Neural cell (in vitro differentiated cells): ENCODE measurements around the gene CACNA1D. TPM values are rescaled to one million over a fixed set of nuclear protein-coding genes. Genes with fewer than 3 reads are reported as not detected.

Experiments
- H2AFZ ChIP-seq: fragments of 200-600, 300-800 bp; sonication (generic), shearing (Covaris generic); 2 replicates; pipeline ENCODE4 v1.6.0; 2014; ENCODE audit warnings: low read depth, mild to moderate bottlenecking, antibody characterized with exemption, low read length, moderate library complexity
- H3F3A ChIP-seq: fragments of 200-600 bp; shearing (Covaris generic); 2 replicates; pipeline ENCODE4 v1.6.1; 2016; ENCODE audit warnings: mild to moderate bottlenecking, moderate library complexity, mixed read lengths, antibody characterized with exemption, low read length; ENCODE audit not compliant: insufficient read depth, poor library complexity, severe bottlenecking
- H3K27ac ChIP-seq: fragments of 200-600, 300-800 bp; sonication (generic), shearing (Covaris generic); 2 replicates; pipeline ENCODE4 v1.5.1; 2014; ENCODE audit warnings: mild to moderate bottlenecking, low read length, moderate library complexity
- H3K27me3 ChIP-seq: fragments of 300-800, 200-600 bp; sonication (generic), shearing (Covaris generic); 2 replicates; pipeline ENCODE4 v1.6.0; 2014; ENCODE audit warnings: mild to moderate bottlenecking, low read depth, low read length, moderate library complexity; ENCODE audit not compliant: insufficient read depth
- H3K36me3 ChIP-seq: fragments of 300-800, 200-600 bp; sonication (generic), shearing (Covaris generic); 2 replicates; pipeline ENCODE4 v1.5.1; 2014; ENCODE audit warnings: mild to moderate bottlenecking, antibody characterized with exemption, low read length, moderate library complexity; ENCODE audit not compliant: insufficient read depth
- H3K4me2 ChIP-seq: fragments of 300-800, 200-600 bp; sonication (generic), shearing (Covaris generic); 2 replicates; pipeline ENCODE4 v1.6.0; 2014; ENCODE audit warnings: mild to moderate bottlenecking, low read length
- H3K4me3 ChIP-seq: fragments of 300-800, 200-600 bp; sonication (generic), shearing (Covaris generic); 2 replicates; pipeline ENCODE4 v1.5.1; 2014; ENCODE audit warnings: mild to moderate bottlenecking, low read length, moderate library complexity
- H3K79me2 ChIP-seq: fragments of 200-600 bp; shearing (Covaris generic); replicated peaks from 2 replicates; pipeline ENCODE4 v1.6.0; 2014; ENCODE audit warnings: mild to moderate bottlenecking, low read length, moderate library complexity; ENCODE audit not compliant: insufficient read depth
- H3K9ac ChIP-seq: fragments of 300-800, 200-600 bp; sonication (generic), shearing (Covaris generic); 2 replicates; pipeline ENCODE4 v1.6.1; 2016; ENCODE audit warnings: mild to moderate bottlenecking, low read length, mixed read lengths
- H3K9me2 ChIP-seq: fragments of 200-600 bp; shearing (Covaris generic); 2 replicates; pipeline ENCODE4 v1.6.1; 2016; ENCODE audit warnings: mild to moderate bottlenecking, low read length, mixed read lengths; ENCODE audit not compliant: insufficient read depth
- H3K9me3 ChIP-seq: fragments of 200-600, 300-800 bp; sonication (generic), shearing (Covaris generic); 2 replicates; pipeline ENCODE4 v1.6.1; 2016; ENCODE audit warnings: mild to moderate bottlenecking, mixed run types, low read length, moderate library complexity, mixed read lengths
- H4K20me1 ChIP-seq: fragments of 200-600 bp; shearing (Covaris generic); 2 replicates; pipeline ENCODE4 v1.6.1; 2016; ENCODE audit warnings: mild to moderate bottlenecking, mixed run types; ENCODE audit not compliant: insufficient read depth
- EP300 ChIP-seq: fragments of 450-650 bp; conservative IDR thresholded peaks from 2 replicates; pipeline ENCODE4 v1.6.1; 2014; ENCODE audit warnings: antibody characterized with exemption, mild to moderate bottlenecking, moderate library complexity; ENCODE audit not compliant: poor library complexity, severe bottlenecking
- EZH2 ChIP-seq: fragments of 200-600, 300-800 bp; shearing (Covaris generic), sonication (generic); IDR thresholded peaks from 2 replicates; pipeline ENCODE4 v1.6.1; 2014; ENCODE audit warnings: antibody characterized with exemption, low read length, borderline replicate concordance, mild to moderate bottlenecking; ENCODE audit not compliant: insufficient read depth, poor library complexity, severe bottlenecking
- MXI1 ChIP-seq: fragments of 450-650 bp; conservative IDR thresholded peaks from 2 replicates; pipeline ENCODE4 v1.6.1; 2014; ENCODE audit warnings: antibody characterized with exemption, mild to moderate bottlenecking; ENCODE audit not compliant: poor library complexity, severe bottlenecking
- POLR2AphosphoS5 ChIP-seq: IDR thresholded peaks from 2 replicates; pipeline ENCODE4 v1.6.1; 2012
- RAD21 ChIP-seq: fragments of 450-650 bp; conservative IDR thresholded peaks from 2 replicates; pipeline ENCODE4 v1.6.1; 2014; ENCODE audit warnings: antibody characterized with exemption, mild to moderate bottlenecking, moderate library complexity
- TAF1 ChIP-seq: IDR thresholded peaks from 2 replicates; pipeline ENCODE4 v1.6.1; 2012; ENCODE audit warnings: low read depth
- polyA plus RNA-seq: library from polyadenylated mRNA; depleted of rRNA; stranded (reverse); fragments of >200 nt; gene quantifications from 2 replicates; pipeline ENCODE4 v1.2.3, GENCODE V29; 2014
- TF ChIP-seq, protein P1 (sequence below): IDR thresholded peaks from 2 replicates; pipeline ENCODE4 v1.6.1; 2012; ENCODE audit warnings: borderline replicate concordance
- TF ChIP-seq, protein P2 (sequence below): fragments of 450-650 bp; IDR thresholded peaks from 2 replicates; pipeline ENCODE4 v1.5.1; 2014; ENCODE audit warnings: antibody characterized with exemption, mild to moderate bottlenecking, moderate library complexity; ENCODE audit not compliant: poor library complexity, severe bottlenecking

CACNA1D gene
- polyA plus RNA-seq, 1 donor from 2014 or later: 22.5 TPM

DNA sequence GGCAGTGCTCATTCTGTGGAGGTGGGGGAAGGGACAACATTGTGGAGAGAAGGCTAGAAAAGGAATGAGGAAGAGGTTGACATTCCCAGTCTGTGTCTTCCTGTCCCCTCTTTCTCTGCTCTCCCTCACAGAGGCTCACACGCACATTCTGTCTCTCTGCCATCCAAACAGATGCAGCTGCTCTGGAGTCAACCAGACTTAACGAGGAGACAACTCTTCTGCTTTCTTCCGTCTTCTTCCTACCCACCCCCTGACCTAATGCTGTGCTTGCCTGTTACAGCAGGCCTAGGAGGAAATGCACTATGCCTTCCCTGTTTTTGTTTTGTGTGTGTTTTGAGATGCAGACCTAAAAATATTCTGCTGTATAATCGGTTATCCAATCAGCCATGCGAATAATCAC is 121.9 kb downstream of the CACNA1D start:
- Histone ChIP-seq H3K79me2 (no peaks in the 10 kb centered on the region), H3K36me3 (no peaks in the 10 kb centered on the region), H3K27ac (no peak overlapping the region), H3K27me3 (no peaks in the 10 kb centered on the region), H4K20me1 (no peaks in the 10 kb centered on the region), H3K4me2 (no peak overlapping the region), H3K4me3 (no peak overlapping the region), H3K9ac (no peak overlapping the region), H3K9me2 (no peaks in the 10 kb centered on the region), H3F3A (no peaks in the 10 kb centered on the region), H3K9me3 (no peaks in the 10 kb centered on the region), H2AFZ (no peak overlapping the region)
- no peak for TF ChIP-seq EZH2

DNA sequence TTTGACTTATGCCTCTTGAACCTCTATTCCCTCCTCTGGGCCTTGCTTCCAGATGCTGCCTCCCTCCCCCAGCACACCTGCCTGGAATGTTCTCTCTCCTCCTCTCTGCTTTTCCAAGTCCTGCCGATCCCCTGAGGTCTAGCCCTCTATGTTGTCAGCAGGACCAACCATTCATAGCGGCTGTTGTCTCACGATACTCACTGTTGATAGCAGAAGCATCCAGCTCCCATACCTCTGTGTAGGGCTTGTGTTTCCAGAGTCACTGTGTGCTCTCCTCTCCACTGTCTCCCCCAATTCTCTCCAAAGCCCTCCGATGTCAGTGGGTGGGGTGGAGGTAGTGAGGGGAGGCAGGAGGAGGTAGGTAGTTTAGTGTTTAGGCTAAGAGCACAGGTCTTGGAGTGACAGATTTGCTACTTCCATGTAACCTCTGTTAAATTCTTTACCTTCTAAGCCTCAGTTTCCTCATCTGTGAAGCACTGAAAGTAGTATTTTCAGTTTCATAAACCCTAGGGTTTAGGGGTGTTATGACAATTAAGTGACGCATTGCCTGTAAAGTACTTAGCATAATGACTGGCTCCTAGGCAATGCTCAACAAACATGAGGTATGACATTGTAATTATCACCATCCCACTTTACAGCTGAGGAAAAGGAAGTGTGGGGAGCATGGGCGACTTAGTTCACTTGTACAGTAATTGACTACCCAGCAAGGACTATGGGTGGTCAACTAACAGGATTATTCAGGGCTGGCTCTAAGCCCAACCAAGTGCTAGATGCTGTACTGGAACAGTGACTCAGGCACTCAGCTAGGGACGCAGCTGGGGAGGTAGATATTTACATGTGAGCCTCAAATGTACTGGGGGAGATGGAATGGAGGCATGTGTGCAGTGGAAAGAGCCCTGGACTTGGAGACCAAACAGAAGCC is 122.8 kb downstream of the CACNA1D start:
- Histone ChIP-seq H3K27me3 (no peaks in the 10 kb centered on the region), H3K4me3 (no peak overlapping the region), H3K4me2 (no peak overlapping the region), H3F3A (no peaks in the 10 kb centered on the region), H3K36me3 (no peaks in the 10 kb centered on the region), H3K79me2 (no peaks in the 10 kb centered on the region), H3K9me2 (no peaks in the 10 kb centered on the region), H3K9ac (no peak overlapping the region), H3K9me3 (no peaks in the 10 kb centered on the region), H2AFZ (no peak overlapping the region), H3K27ac (no peak overlapping the region), H4K20me1 (no peaks in the 10 kb centered on the region)
- TF ChIP-seq RAD21: no peak
- TF ChIP-seq MXI1: no peak
- TF ChIP-seq TAF1: no peak
- no peak for TF ChIP-seq EZH2
- no peak for TF ChIP-seq POLR2AphosphoS5
- TF ChIP-seq, protein P1, sequence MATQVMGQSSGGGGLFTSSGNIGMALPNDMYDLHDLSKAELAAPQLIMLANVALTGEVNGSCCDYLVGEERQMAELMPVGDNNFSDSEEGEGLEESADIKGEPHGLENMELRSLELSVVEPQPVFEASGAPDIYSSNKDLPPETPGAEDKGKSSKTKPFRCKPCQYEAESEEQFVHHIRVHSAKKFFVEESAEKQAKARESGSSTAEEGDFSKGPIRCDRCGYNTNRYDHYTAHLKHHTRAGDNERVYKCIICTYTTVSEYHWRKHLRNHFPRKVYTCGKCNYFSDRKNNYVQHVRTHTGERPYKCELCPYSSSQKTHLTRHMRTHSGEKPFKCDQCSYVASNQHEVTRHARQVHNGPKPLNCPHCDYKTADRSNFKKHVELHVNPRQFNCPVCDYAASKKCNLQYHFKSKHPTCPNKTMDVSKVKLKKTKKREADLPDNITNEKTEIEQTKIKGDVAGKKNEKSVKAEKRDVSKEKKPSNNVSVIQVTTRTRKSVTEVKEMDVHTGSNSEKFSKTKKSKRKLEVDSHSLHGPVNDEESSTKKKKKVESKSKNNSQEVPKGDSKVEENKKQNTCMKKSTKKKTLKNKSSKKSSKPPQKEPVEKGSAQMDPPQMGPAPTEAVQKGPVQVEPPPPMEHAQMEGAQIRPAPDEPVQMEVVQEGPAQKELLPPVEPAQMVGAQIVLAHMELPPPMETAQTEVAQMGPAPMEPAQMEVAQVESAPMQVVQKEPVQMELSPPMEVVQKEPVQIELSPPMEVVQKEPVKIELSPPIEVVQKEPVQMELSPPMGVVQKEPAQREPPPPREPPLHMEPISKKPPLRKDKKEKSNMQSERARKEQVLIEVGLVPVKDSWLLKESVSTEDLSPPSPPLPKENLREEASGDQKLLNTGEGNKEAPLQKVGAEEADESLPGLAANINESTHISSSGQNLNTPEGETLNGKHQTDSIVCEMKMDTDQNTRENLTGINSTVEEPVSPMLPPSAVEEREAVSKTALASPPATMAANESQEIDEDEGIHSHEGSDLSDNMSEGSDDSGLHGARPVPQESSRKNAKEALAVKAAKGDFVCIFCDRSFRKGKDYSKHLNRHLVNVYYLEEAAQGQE: no peak
- TF ChIP-seq EP300: no peak
- TF ChIP-seq, protein P2, sequence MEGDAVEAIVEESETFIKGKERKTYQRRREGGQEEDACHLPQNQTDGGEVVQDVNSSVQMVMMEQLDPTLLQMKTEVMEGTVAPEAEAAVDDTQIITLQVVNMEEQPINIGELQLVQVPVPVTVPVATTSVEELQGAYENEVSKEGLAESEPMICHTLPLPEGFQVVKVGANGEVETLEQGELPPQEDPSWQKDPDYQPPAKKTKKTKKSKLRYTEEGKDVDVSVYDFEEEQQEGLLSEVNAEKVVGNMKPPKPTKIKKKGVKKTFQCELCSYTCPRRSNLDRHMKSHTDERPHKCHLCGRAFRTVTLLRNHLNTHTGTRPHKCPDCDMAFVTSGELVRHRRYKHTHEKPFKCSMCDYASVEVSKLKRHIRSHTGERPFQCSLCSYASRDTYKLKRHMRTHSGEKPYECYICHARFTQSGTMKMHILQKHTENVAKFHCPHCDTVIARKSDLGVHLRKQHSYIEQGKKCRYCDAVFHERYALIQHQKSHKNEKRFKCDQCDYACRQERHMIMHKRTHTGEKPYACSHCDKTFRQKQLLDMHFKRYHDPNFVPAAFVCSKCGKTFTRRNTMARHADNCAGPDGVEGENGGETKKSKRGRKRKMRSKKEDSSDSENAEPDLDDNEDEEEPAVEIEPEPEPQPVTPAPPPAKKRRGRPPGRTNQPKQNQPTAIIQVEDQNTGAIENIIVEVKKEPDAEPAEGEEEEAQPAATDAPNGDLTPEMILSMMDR: no peak
